Stomach (tissue), 9 donors: ENCODE data around the gene AQR. TPM values are rescaled to one million over a fixed set of nuclear protein-coding genes. Genes with fewer than 3 reads are reported as not detected.

Source experiments
- DNase-seq, 2 donors: peaks; one replicate each; pipeline versions ENCODE4 v3.0.0 to v3.0.0-alpha.2; 2013 to 2019
- H3K27ac ChIP-seq, 5 donors: fragments of 200-600 bp in 4 of 5; sonication (generic) in 4 of 5; one replicate each; pipeline ENCODE4 v1.5.1; 2013 to 2019; ENCODE audit warnings: mild to moderate bottlenecking in 1 of 5, moderate library complexity in 1 of 5
- H3K27me3 ChIP-seq, 3 donors: fragments of 200-600 bp; sonication (generic); one replicate each; pipeline ENCODE4 v1.5.1; 2017 to 2019; ENCODE audit warnings: mixed run types in 1 of 3
- H3K36me3 ChIP-seq, 4 donors: fragments of 200-600 bp; sonication (generic); 1 replicate in 3 of 4; 2 replicates in 1 of 4; pipeline ENCODE4 v1.5.1; 2016 to 2019
- H3K4me1 ChIP-seq, 4 donors: fragments of 200-600 bp; sonication (generic); one replicate each; pipeline ENCODE4 v1.5.1; 2016 to 2019
- H3K4me3 ChIP-seq, 4 donors: fragments of 200-600 bp; sonication (generic) in 3 of 4; one replicate each; pipeline ENCODE4 v1.5.1; 2016 to 2019; ENCODE audit warnings: mild to moderate bottlenecking in 1 of 4
- H3K9me3 ChIP-seq, 4 donors: fragments of 200-600 bp; sonication (generic); one replicate each; pipeline ENCODE4 v1.5.1; 2016 to 2019
- CTCF ChIP-seq, 7 experiments: fragments of 450-650 bp in 4 of 7; fragments of 200-600 bp in 3 of 7; sonication (generic) in 3 of 7; IDR thresholded peaks; one replicate each; pipeline ENCODE4 v1.5.1; 2016 to 2019; ENCODE audit warnings: antibody characterized with exemption in 7 of 7, control low read depth in 2 of 7, mild to moderate bottlenecking in 1 of 7
- EP300 ChIP-seq: sonication (generic); formaldehyde crosslinking; IDR thresholded peaks from one replicate; pipeline ENCODE4 v1.6.1; 2017; ENCODE audit warnings: antibody characterized with exemption
- POLR2A ChIP-seq, 4 donors: fragments of 450-650 bp; IDR thresholded peaks; one replicate each; pipeline ENCODE4 v1.6.1; 2016; ENCODE audit warnings: antibody characterized with exemption in 4 of 4, control low read depth in 2 of 4, mild to moderate bottlenecking in 1 of 4, moderate library complexity in 1 of 4
- POLR2AphosphoS5 ChIP-seq, 3 donors: sonication (generic); formaldehyde crosslinking; IDR thresholded peaks; one replicate each; pipeline ENCODE4 v1.6.1; 2016; ENCODE audit warnings: antibody characterized with exemption in 3 of 3
- WGBS, 5 donors: extraction: QIAGEN DNeasy Blood & Tissue Kit in 3 of 5; methylation state at CpG; one replicate each; pipeline versions ENCODE4 v1.1.5 to v1.1.7; 2013 to 2018; 5-methylcytosine and 5-hydroxymethylcytosine counted together
- intact Hi-C: fragments of 100-400 bp; cut with DNase I; formaldehyde crosslinking; loops from one replicate; pipeline ENCODE4 v1.15.1; 2023; ENCODE audit warnings: low total_unique reads
- polyA plus RNA-seq, 3 donors: library from polyadenylated mRNA; stranded (reverse); fragments of 200-250 nt; gene quantifications; one replicate each; pipeline ENCODE4 v1.2.3, GENCODE V29; 2013
- total RNA-seq, 5 donors: library from RNA; depleted of rRNA; stranded (reverse); fragments of >200 nt; gene quantifications; one replicate each; pipeline versions ENCODE4 v1.1.0 to v1.2.3, GENCODE V29; 2014 to 2016
- donor health status: healthy with polysubstance abuse.
- donor health status: Bipolar disorder and iron deficiency.
- donor health status: healthy.

The AQR gene
- total and polyA plus RNA-seq, 8 donors = 4.5 to 54.5 (median 9.6) TPM

- no peak overlapping the region for H3K27ac ChIP-seq
- H3K4me1 ChIP-seq = no peaks in the 10 kb centered on the region
- no peak for DNase-seq
- TF ChIP-seq POLR2A (IDR thresholded peaks at IDR 0.05) (no peak), EP300 (no peak), CTCF (IDR thresholded peaks at IDR 0.05) (no peak), POLR2AphosphoS5 (IDR thresholded peaks at IDR 0.05) (no peak)
- peaks cover 24 to 98% (median 94%) of the 10 kb centered on the region in 4 donors for H3K36me3 ChIP-seq
- no peaks in the 10 kb centered on the region for H3K9me3 ChIP-seq
- intact Hi-C loops = no loop called here
- WGBS, 5 donors = 87 to 100% (median 95%) methylated on average over 1 of the region's 1 CpG
- H3K27me3 ChIP-seq = no peaks in the 10 kb centered on the region
- H3K4me3 ChIP-seq = no peak overlapping the region
Observed at GRCh38 chr15:34883042-34883441, 86.5 kb downstream of the AQR start.

- Histone ChIP-seq H3K36me3 (peaks cover 18 to 94% (median 88%) of the 10 kb centered on the region in 4 donors), H3K9me3 (no peaks in the 10 kb centered on the region), H3K27me3 (no peaks in the 10 kb centered on the region), H3K27ac (no peak overlapping the region), H3K4me1 (no peaks in the 10 kb centered on the region), H3K4me3 (no peak overlapping the region)
- TF ChIP-seq CTCF (IDR thresholded peaks at IDR 0.05) (no peak), EP300 (no peak), POLR2A (IDR thresholded peaks at IDR 0.05) (no peak), POLR2AphosphoS5 (IDR thresholded peaks at IDR 0.05) (no peak)
- intact Hi-C loops = no loop called here
- 68 to 84% (median 73%) methylated on average over 4 of the region's 4 CpGs for WGBS, 5 donors
- DNase-seq = no peak
Observed at GRCh38 chr15:34879107-34879506, 90.4 kb downstream of the AQR start.

DNA sequence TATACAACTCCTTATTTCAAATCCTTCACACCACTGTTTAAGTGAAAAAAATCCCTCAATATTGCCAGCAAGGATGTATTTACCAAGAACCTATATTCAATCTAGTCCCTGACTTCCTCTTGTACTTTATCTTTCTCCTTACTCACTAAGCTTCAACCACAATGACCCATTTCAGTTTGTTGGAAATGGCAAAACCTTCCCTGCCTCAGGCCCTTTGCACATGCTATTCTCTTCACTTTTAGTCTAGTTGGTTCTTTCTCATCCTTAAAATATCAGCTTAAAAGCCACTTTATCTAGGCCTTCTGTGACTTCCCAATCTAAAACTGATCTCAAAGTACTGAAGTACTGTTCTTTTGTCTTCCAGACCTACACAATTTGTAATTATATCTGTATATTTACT, 92.9 kb downstream of the AQR start:
- Histone ChIP-seq H3K27me3 (no peaks in the 10 kb centered on the region), H3K4me1 (no peaks in the 10 kb centered on the region), H3K4me3 (no peak overlapping the region), H3K27ac (no peak overlapping the region), H3K36me3 (peaks cover 3 to 88% (median 84%) of the 10 kb centered on the region in 4 donors), H3K9me3 (no peaks in the 10 kb centered on the region)
- TF ChIP-seq CTCF (IDR thresholded peaks at IDR 0.05) (no peak), POLR2AphosphoS5 (IDR thresholded peaks at IDR 0.05) (no peak), EP300 (no peak), POLR2A (IDR thresholded peaks at IDR 0.05) (no peak)
- DNase-seq = no peak
- intact Hi-C loops = no loop called here

GRCh38 chr15:34869110-34869509, 100.4 kb downstream of the AQR start:
- Histone ChIP-seq H3K4me3 (no peak overlapping the region), H3K4me1 (no peaks in the 10 kb centered on the region), H3K9me3 (peaks cover 0 to 4% (median 0%) of the 10 kb centered on the region in 4 donors), H3K36me3 (peaks cover 0 to 86% (median 66%) of the 10 kb centered on the region in 4 donors), H3K27me3 (no peaks in the 10 kb centered on the region), H3K27ac (no peak overlapping the region)
- intact Hi-C loops = no loop called here
- 96 to 99% (median 98%) methylated on average over 2 of the region's 2 CpGs for WGBS, 5 donors
- DNase-seq = no peak
- TF ChIP-seq EP300 = no peak
- no peak for TF ChIP-seq POLR2AphosphoS5 (IDR thresholded peaks at IDR 0.05)
- TF ChIP-seq POLR2A (IDR thresholded peaks at IDR 0.05) = no peak
- no peak for TF ChIP-seq CTCF (IDR thresholded peaks at IDR 0.05)
